GM18858 (cell line): ENCODE measurements around the gene UBP1.
"Not testable (repeated sequence)": the region's sequence is repeated elsewhere in the genome, so short reads cannot be mapped to it uniquely, and the experiment has no call there.

ENCODE experiments used
- ATAC-seq: cut with Tn5 transposase; IDR thresholded peaks from one replicate; pipeline ENCODE4 v1.9.1; 2021; ENCODE audit not compliant: unreplicated experiment

UBP1 gene

DNA sequence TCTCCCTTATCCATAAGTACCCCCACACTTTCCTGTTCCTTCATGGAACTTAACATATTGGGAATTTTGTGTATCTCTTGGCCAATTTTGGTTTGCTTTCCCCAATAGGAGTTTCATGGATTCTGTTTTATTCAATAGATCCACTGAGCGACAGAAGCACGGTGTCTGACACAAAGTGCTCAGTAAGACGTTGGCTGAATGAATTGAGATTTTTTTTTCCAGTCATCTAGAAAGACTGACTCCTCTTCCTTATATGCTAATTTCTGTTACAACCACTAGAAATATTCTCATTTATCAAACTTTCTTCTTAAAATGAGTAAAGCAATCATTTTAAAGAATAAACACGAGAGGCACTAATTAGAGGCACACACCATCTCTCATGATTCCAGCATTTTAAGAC is 48.1 kb downstream of the UBP1 start:
- ATAC-seq: no peak

DNA sequence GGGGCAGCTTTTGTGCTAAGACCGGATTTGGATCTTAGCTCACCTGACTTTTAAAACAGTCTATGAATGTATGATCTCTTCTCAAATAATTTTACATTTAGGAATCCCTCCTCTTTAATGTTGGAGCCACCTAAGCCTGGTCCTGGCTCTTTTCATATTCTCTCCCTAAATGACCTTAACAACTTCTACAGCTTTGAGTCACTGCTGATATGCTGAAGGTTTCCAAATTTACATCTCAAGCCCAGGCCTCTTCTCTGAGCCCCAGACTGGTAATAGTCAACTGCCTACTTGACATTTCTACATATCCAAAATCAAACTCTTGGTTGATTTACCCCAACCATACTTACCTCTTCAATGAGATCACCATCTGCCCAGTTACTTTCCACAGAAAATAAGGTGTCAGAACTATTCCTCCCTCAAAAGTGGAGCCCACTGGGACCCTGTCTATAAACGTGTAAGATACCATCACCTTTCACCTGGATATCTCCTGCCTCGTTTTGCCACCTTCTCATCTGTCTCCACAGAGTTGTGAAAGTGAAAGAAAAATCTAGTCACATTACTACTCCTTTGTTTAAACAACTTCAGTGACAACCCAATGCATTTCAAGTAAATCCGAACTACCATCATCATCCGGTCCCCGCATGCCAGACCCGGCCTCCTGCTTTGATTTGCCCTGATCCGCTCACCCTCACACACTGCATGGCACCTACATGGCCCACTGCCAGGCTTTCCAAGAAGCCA is 48.8 kb downstream of the UBP1 start:
- no peak for ATAC-seq

DNA sequence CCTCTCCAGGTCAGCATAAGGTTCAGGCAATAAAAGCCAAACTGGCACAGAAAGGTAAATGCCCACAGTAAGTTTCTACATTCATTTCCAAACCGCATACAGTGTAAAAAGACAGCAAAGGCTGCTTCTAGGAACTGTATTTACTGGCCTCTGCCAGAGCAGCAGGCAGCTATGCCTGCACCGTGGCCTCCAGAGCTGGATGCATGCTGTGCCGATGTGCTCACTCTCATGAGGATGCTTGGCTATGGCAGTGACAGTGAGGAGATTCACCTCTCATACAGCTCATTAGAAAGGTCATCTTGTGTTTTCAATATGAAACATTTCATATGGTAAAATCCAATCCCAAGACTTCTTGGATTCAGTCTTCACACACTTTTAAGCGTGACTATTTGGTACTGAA is 50.3 kb downstream of the UBP1 start:
- ATAC-seq: no peak

DNA sequence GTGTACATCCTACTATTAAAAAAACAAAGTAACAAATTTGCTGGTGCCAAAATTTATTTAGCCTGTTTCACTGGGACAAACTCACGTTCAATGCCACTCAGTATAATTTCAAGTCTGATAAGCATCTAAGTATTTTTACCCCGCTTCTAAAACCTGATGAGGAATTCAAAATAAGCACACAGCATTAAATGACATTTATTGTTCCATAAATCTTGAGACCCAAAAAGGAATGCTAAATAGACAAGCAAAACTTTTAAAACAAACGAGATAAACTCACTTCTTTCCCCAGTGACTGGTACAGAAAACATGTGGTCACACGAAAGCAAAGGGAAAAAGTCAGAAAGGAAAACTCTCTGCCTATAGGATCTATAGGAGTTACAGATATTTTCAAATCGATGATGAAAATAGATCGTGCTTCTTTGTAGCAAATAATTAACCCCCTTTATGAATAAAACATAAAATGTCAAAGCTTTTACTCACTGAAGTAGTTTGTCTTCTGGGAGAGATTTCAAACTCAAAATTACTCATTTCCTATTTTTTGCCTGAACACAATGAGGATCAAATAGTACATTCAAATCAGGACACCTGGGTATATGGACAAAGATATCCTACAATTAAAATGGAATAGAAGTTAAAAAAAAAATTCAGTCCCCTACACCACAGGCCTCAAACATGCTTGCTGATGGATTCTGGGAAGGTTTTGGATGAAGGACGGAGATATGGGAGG is 51.7 kb downstream of the UBP1 start:
- ATAC-seq: no peak

DNA sequence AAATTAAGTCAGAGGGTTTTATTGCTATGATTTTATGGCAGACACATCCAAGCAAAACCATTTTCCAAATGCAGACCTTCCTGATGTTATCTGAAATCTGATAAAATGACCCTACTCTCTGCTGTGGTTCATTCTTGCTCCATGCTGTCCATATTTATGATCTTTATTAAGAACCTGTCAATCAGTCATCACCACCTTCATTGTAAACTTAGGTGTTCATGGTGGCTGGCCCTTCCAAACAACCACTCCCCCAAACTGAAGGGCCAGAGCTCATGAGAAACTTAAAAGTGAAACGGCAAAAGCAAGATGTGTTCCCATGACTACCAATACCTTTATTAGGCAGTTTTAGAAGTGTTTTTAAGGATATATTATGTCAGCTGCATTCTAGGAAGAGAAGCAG is 53.6 kb downstream of the UBP1 start:
- no peak for ATAC-seq

DNA sequence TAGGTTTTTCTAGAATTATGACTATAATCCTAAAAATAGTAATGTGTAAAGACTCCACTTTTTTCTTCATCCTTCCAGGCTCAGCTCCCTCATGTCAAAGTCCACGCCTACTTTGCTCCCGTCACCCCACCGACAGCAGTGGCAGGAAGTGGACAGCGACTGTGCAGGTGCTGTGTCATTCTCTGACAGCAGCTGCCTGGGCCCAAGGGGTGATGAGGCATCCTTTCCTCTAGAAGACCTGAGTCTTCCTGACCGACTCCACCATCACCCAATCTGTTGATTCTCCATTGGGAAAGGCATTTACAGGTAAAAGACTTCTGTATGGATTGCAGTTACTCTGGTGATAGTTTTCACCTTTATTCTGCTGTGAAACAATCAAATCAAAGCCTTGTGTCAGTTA is 54.8 kb downstream of the UBP1 start:
- no peak for ATAC-seq

DNA sequence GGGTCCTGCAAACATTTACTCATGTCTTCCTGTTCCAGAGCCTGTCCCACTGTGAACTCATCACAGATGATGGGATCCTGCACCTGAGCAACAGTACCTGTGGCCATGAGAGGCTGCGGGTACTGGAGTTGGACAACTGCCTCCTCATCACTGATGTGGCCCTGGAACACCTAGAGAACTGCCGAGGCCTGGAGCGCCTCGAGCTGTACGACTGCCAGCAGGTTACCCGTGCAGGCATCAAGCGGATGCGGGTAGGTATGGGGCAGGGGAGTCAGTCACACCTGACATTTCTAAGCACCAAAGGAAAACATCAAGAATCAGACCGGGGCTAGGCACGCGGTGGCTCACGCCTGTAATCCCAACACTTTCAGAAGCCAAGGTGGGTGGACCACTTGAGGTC is 56.3 kb downstream of the UBP1 start:
- no peak for ATAC-seq

DNA sequence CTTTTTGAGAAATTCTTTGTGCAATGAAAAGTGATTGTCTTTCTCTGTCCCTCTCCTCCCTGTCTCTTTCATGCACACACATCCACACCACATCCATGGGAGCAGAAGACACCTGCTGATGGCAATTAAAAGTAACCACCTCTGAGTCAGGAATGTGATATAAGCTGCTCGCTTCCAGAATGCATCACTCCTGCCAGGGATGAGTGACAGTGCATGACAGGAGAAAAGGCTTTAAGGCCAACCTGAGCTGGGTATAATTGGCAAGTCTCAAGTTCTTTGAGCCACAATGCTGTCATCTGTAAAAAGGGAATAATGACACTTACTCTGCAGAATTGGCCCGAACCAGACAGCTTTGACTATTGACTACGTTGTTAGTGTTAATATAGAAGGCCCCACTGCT is 59.6 kb downstream of the UBP1 start:
- no peak for ATAC-seq

DNA sequence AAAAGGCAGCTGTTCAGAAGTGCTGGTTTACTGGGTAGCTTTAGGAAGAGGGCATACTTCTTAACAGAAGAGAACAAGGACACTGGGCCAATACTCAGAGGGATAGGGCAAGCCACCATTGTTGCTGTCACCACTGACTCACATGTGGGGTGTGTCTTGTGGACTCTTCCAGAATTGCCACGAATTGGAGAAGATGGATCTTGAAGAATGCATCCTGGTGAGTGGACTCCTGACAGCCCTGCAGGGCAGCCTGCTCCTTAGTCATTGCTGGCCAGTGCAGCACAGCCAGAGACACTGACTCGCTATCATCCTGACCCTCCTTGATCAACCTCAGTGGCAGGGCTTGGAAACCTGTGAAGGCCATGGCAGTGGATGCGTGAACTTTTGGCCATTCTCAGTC is 62.3 kb downstream of the UBP1 start:
- no peak for ATAC-seq

DNA sequence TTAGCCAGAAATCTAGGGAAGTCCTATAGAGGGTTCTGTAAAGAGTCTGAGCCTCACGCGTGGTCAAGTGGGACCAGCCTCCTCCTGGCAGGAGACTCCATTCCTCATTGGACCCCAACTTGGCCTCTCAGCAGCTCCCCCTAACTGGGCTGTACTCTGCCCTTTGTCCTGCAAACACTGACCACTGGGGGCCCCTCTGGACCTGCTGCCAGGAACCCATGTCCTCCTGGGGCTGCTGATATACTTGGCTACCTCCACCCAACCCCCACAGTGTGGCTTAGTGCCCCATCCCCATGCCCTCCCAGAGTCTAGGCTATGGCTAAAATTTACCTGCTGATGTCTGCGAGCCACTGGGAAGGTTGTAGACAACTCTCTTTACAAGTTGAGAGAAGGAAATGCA is 62.7 kb downstream of the UBP1 start:
- ATAC-seq: no peak

DNA sequence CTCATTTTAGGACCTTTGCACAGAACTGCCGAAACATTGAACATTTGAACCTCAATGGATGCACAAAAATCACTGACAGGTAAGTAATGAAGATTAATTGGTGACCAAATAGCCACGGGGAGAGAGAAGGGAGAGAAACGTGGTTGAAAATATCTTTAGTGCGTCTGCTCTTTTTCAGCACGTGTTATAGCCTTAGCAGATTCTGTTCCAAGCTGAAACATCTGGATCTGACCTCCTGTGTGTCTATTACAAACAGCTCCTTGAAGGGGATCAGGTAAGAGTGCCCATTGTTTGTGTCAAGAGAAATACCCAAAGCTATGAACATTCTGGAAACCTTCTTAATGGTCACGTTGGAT is 67.1 kb downstream of the UBP1 start:
- ATAC-seq: no peak

DNA sequence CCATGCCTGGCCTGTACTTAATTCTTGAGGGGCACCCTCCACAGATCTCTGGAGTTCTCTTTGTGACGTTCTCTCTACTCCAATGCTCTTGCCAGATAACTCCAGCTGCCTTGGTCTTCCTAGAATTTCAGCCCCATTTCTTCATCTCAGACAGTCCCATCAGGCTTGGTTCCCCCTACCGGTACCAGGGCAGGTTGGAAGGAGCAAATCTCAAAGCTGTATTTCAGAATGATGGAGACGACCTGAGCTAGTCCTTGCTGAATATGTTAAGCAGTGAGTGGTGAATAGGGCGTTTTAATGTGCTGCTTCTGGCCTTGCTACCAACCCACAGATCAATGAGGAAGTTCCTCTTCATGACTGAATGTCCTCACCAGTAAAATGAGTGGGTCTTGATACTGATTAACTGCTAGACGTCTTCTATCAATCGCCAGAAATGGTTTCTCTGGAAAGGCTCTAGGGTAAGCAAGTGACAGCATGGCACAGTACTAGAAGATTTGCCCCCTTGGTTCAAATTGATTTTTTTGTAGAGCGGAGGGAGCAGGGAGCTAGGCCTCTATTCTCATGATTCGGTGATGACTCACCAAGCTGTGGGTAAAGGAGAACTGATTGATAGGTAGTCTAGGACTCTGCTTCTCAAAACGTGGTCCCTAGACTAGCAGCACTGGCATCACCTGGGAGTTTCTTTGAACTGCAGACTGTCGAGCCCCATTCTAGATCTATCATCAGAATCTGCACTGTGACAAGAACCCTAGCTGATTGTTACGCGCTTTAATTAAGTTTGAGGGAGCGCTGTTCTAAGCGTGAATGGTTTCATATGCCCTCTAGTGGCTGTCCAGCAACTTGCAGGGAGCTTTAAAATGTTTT is 67.8 kb downstream of the UBP1 start:
- no peak for ATAC-seq

DNA sequence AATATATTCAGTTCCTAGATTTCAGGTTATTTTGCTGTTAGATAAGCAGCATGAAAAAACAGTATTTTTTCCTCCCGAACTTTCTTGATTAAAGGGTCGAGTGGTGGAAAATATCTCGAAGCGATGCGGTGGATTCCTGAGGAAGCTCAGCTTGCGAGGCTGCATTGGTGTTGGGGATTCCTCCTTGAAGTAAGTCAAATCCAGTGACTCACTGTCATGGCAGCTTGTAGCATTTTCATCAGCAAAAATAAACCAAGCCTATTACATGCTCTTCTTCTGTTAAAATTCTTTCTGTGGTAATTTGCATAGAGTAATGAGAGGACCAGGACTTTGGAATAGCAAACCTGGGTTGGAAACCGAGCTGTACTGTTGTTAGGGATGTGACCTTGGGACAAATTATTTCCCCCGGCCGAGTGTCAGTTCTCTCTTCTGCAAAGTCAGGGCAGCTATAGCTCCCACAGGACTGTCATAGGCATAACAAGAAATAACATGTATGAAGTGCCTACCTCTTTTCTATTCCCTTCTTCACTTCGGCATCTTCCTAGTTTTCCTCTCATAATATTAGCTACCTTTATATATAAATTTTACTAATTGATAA is 75.6 kb downstream of the UBP1 start:
- no peak for ATAC-seq

DNA sequence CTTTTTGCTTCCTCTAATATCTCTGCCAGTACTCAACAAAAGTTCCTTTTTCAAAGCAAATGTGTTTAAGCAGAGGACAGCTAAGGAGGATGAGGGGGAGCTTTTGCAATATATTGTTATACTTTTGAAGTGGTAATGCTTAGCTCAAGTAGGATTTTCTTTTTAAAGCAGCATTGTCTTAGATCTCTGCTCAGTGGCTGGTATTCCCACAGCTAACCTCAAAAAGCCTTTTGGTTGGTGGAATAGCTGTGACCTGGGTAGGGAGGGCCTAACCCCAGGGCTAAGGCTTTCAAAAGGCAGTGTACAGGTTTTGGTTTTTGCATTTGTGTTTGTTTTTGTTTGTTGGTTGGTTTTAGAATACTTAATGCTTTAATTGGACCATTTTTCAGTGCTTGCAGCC is 76.1 kb downstream of the UBP1 start:
- ATAC-seq: no peak

DNA sequence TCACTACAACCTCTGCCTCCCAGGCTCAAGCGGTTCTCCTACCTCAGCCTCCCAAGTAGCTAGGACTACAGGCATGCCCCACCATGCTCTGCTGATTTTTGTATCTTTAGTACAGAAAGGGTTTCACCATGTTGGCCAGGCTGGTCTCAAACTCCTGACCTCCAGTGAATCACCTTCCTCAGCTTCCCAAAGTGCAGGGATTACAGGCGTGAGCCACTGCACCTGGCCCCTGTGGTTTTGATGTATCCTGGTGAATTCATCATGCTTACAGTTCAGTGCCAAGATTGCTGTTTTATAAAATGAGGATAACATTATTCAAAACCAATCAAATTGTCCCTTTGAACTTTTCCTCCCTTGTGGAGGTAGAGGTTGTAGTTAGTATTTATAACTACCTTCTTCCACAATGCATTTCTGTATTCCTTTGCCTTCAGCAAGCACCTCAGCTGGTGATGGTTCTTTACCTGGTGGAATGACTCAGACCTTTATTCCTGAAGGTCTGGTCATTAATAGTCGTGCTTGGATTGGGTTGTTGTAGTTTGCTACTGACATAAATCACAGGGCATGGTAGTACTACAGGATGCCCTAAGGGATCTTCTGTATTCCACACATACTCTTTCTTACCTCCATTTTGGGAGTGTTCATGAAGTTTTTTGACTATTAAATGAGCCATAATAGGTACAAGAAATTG is 76.9 kb downstream of the UBP1 start:
- no peak for ATAC-seq

DNA sequence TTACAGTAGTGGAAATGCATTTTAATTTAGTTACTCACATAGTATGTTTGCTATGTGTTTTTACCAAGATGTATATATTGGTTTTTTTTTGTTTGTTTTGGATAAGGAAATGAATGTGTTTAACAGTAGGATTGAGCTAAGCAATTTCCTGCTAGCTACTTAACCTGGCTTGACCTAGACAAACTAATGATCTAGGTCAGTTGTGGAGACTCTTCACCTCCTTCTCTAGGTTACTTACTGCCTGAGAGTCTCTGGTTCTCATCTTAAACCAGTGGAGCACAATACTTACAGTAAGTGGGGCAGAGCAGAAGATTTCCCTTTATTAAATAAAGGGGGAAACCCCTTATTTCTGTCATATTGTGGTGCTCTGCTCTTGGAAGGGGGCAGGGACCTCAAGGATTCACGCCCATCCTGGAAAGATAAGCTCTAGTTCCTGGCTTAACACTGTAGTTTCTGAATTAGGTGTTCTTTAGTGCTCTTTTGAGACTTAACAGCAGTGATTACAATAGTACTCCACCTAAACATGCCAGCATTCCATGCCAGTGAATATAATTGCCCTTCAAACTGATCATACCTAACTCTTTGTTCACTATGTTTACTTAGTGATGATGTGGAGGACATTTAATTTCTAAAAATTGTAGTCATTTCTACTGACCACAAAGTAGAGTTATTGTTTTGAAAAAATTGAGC is 79.9 kb downstream of the UBP1 start:
- no peak for ATAC-seq

DNA sequence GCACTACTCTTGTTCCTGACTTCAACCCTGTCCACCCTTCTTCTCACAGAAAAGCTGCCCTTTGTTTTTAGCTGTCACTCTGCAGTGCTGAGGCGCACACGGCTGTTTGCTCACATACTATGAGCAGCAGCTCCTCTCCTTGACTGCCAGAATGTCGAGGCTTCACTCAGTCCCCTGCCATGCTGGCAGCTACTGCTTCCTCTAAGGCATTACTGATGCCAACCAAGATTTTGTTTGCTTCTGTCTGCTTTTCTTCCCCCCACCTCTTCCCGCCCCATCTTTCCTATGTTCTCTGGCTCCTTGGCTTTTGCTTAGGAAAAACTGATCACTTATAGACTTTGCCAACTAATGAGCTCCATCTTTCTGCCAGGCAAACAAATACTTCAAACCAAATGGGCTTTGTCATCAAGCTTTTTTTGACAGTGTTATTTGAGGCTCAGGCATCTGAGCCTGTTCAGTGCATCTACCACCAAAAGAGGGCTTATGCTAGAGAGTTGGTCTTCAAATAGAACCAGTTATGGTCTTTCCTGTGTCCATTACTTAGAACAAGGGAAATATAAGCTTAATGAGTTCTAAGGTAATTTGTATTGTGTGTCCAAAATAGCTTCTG is 81.9 kb downstream of the UBP1 start:
- ATAC-seq: no peak

DNA sequence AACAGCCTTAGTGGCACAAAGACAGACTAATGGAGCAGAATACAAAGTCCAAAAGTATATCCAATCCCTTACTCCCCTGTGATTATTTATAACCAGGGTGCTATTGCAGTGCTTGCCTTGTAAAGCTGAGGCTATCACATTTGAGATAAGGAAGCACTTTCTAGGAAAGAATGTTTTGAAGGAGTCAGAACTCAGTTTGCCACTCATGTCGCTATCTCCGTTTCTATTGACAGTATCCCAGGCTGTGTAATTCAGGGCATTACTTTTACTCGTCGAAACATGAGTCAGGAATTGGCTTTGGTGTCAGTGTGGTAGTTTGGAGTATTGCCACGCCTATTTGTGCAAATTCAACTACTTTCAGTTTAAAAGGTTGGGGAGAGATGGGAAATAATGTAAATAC is 84.6 kb downstream of the UBP1 start:
- no peak for ATAC-seq

DNA sequence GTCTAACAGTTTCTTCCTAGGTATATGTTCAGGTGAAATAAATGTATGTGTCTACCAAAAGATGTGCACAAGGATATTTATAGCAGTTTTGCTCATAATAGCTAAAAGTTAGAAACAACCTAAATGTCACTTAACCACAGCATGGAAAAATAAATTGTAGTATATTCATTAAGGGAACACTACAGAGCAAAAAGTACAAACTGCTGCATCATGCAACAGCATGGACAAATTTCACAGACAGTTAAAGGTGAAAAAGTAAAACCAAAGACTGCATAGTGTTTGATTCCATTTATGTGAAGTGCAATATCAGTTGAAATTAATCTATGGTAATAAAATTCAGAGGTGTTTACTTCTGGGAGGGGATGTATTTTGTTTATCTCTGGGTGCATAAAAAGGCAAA is 100.4 kb downstream of the UBP1 start:
- ATAC-seq: no peak

DNA sequence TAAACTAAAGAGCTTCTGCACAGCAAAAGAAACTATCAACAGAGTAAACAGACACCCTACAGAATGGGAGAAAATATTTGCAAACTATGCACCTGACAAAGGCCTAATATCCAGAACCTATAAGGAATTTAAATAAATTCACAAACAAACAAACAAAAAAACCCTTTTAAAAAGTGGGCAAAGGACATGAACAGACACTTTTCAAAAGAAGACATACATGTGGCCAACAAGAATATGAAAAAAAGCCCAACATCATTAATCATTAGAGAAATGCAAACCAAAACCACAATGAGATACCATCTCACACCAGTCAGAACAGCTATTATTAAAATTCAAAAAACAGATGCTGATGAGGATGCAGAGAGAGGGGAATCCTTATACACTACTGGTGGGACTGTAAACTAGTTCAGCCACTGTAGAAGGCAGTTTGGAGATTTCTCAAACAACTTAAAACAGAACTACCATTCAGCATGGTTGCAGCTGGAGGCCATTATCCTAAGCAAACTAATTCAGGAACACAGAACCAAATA is 101.2 kb downstream of the UBP1 start:
- ATAC-seq: not testable (repeated sequence)
